Frontal cortex (tissue), 4 donors: Measurements from ENCODE around the gene ETV6. TPM values are rescaled to one million over a fixed set of nuclear protein-coding genes. Genes with fewer than 3 reads are reported as not detected.

Experiments used
- DNase-seq, 2 donors: peaks; one replicate each; pipeline ENCODE4 v3.0.0; 2012; ENCODE audit warnings: low spot score in 2 of 2
- FAIRE-seq: peaks from 2 replicates; lab custom pipeline; 2012; peaks lifted over from hg19 to GRCh38; lab: Jason Lieb, UNC
- total RNA-seq: library from RNA; depleted of rRNA; stranded (reverse); fragments of >200 nt; gene quantifications from one replicate; pipeline ENCODE4 v1.2.3, GENCODE V29; 2014
- donor health status: control.
- donor health status: control.
- donor health status: control.

The ETV6 gene
- total RNA-seq, 1 donor from 2014 or later = 2.9 TPM

DNA sequence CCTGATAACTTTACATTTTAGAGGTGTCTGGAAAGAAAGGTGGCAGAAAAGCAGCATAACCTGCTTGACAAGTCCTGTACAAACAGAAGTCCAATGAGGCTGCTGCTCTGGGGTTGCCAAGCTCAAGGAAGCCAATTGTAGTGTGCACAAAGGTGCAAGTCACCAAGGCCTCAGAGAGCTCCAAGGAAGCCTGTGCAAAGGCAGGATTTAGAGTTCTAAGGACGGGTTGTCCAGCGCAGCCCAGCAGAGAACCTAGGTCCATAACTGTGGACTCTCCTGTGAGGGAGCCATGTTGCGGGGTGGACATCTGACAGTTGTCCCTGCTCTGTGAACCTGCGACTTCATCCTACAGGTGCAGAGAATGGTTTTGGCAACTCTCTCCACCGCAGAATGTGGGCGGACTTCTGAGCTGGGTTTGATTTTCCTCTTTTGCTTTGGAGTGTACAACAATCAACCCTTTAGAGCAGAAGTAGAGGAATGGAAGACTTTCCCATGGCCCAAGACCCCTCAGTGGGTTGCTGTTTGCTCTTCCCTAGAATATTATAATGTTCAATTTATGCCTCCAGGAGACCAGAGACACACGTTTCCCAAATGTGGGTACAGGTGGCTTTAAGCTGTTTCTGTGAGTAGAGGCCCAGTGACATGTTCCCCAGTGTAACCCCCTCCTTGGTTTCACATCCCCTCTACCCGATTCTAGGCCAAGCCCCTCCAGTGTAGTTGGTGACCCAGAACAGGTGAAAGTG lies 81.0 kb downstream of the ETV6 start:
- DNase-seq (no peak), FAIRE-seq (no peak)

DNA sequence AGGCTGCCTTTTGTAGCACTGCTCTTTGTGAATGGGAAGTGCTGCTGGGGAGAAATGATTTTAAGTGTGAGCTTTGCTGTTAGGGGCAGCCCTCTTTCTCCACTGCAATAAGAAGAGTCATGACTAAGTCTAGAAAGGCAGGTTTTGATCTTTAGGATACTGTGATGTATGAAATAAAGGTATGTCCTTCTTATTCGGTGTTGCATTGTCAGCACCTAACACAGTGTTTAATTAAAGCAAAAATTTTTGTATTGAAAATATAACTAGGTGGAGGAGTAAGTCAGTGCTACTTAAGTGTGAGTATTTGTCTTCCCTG lies 81.5 kb downstream of the ETV6 start:
- DNase-seq = no peak
- no peak for FAIRE-seq

DNA sequence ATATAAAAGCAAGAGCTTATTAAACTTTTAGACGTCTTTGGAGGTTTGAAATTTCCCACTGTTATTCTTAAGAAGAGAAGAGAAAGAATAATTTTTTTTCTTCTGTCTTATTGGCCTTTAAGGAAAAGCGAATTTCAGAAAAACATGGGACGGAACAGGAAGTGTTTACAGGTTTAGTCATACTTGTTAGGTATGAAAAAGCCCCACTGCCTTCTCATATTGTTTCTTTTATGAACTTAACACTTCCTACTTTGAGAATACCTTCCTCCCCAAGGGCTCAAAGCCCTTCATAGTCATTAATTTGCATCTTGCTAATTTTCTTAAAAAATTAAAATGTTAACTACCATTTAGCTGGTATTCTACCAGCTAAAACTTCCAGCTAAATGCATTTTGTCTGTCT lies 82.0 kb downstream of the ETV6 start:
- DNase-seq (no peak), FAIRE-seq (no peak)

DNA sequence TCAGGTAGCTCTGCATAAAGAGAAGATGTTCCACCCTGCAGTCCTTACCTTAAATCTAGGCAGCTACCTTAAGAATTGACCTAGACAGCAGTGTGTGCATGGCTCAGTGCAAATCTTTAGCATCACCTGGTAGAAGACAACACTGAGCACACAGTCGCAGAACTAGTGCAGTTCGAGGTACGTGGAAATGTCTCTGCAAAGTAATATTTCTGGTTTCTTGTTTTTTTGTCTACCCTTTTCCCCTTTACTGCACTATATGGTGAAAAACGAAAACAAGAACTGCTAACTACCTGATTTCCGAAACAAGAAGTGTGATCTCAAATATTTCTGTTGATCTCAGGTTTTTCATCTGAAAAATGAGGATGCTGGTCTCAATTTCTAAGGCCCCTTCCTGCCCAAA lies 82.5 kb downstream of the ETV6 start:
- DNase-seq (no peak), FAIRE-seq (no peak)

DNA sequence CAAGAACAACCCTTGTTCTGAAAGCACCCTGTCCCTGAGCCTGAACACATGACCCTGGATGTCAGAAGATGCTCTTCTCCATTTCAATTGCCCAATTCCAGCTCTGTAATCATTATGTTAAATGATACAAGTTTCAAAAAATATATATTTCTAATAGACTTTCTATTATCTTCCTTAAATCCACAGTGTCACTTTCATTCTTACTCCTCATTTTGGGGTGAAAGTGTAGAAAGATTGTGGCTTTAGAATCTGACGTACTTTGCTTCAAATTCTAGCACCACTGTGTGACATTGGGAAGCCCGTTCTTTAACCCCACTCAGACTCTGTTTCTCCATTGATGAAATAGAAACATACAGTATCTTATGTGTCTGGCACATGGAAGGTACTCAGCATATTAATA lies 83.2 kb downstream of the ETV6 start:
- FAIRE-seq (no peak), DNase-seq (no peak)

DNA sequence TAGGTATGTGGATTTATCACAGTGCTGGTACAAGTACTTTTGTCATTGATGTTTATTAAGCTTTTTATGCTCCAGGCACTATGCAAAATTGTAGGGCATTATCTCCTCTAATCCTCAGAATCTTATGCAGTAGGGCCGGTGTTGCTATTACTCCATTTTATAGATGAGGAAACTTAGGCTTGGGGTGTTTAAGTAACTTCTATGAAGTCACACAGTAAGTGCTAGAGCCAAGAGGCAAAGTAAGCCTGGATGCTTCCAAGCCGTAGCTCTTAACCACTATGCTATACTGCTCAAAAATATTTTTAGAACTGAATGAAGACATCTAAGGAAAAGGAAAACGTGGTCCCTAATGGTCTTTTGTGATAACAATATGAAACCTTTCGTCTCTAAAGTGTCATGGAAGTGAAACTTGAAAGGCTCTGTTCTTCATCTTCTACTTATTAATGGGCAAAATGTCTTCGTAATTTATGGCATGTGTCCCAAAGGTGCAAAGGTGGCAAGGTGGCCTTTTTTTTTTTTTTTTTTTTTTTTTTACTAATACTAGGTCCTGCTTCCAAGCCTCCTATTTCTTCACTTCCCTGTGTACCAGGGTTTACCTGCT lies 85.2 kb downstream of the ETV6 start:
- DNase-seq (no peak), FAIRE-seq (no peak)

DNA sequence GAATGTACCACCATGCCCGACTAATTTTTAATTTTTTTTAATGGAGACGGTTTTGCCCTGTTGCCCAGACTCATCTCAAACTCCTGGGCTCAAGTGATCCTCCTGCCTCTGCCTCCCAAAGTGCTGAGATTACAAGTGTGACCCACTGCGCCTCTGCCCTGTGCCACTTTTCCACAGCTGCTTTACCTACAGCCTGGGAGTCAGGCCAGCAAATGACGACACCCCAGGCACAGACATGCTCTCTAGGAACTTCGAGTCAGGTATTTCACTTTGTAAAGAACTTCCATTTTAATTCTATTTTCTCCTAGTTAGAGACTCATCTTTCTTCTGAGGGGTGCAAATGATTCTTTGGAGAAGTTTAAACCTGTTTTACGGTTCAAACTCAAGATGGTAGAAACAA lies 89.0 kb downstream of the ETV6 start:
- DNase-seq (no peak), FAIRE-seq (no peak)

DNA sequence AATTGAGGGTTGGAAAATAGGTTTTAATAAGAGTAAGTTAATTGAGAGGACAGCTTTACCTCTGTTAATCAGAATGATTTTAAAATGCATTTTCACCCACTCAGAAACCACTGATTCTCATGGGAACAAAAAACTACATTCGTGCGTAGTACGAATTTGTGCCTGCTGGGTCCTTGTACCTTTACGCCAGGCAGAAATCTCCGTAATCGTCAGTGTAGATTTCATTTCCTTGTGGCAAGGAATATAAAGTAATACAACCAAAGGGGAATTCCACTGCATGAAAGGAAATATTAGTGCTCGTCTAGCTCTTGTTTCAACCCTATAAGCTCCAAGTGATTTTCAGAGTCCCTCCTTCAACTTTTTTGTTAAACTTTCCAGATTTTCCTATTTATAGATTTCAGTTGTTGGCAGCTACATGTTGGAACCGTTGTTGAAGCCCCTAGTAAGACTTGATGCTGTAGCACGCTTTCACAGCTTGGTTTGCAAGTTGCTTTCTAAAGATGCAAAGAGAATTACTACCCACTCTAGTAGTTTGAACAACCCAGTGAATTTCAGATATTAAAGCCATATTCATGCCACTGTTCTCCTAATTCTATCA lies 90.6 kb downstream of the ETV6 start:
- FAIRE-seq (no peak), DNase-seq (no peak)

DNA sequence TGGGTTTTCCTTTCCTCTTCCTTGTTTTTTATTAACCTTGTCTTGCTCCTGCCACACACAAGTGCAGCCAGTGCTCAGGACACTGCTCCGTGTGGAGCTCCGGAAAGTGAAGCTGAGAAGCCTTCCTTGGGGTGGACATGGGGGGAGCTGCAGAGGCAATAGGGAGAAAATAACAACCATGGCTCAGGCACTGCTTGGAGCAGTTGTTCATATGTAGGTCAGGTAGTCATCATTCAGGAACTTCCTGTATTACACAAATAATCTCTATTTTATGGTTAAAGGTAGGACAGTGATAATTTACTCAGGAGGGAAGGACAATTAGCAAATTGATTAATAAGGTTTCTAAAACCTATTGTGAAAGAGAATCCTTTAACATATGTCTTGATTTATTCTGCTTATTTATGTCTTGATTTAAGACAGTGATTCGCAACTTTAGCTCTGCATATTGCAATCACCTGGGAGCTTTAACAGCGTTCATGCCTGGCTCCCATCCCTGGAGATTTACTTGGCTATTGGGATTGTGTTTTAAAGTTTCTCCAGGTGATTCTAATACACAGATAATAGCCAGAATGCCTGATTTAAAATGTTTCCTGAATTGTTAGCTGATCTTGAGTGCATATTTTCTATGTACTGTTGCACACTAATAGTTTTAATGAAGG lies 92.1 kb downstream of the ETV6 start:
- DNase-seq = no peak
- no peak for FAIRE-seq

DNA sequence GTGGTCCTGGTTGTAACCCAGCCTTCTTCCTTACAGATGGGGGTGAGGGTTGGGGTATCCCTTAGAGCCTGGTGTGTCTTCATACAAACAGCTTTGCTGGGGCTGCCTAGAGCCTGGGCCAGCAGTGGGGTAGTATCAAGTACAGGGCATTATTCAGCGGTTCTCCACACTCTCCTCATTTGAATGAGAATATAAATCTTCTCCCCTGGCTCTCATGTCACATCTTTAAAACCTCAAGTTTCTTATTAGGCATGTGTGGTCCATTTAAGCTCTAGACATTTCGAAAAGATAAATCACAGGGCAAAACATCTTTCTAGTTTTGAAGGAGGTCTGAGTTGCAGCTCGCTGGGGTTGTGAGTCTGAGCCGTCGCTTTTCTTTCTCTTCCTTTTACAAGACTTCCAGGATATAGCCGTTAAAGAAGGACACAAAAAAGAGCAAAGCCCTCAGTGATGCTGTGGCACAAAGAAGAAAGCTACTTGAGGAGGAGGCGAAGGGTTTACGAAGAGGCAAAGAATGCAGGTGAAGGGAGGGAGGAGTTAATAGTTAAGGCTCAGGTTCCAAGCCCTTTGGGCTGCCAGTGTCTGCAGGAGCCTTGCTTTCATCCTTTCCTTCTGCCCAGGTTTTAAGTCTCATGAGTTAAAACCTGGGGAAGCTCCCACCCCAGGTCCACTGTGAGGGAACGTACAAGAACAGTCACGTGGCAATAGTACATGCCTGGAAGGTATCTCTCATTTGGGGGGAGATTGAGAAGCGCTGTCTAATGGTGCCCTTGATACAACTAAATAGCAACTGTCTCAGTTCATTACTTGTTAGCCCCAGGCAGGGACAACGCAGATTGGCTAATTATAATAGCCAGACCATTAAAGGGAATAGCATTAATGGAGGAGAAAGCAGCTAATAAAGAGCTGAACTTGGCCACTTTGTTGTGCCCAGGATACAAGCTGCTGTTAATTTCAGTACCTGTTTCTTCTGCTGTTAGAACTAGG lies 94.2 kb downstream of the ETV6 start:
- FAIRE-seq (no peak), DNase-seq (no peak)

DNA sequence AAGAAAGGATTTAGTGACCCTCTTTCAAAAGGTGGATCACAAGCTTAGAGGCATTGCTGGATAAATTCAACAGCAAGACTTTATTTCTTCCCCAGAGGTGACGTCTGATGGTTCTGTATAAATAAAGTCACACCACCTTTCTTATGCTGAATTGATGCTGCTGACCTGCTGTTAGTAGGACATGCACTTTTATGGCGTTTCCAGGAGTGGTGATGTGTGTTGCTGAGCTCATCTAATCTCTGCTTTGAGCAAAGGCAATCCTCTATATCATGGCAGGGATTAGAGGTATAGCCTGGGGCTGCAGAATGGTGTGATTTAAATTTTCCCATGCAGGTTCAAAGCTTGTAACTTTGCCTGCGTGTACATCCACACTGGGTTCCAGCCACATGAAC lies 94.9 kb downstream of the ETV6 start:
- no peak for FAIRE-seq

DNA sequence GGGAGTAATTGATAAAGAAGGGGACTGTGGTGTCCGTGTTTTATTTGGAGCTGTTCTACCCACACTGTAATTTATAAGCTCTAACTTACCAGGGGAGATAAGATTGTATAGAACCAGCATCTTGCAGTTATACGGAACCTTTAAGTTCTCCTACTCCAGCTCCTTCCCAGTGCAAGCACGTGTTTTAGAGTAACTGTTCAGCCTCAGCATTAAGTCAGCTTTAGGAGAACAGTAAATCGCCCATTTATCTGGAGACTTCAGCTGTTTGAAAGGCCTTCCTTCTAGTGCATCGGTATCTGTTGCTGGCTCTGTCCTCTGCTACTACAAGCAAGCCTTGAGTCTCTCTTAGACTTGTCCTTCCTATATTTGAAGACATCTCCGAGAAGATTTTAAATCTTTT lies 95.6 kb downstream of the ETV6 start:
- FAIRE-seq (no peak), DNase-seq (no peak)

More for the DNA sequence above, 94.9 kb downstream of the ETV6 start:
- no peak for DNase-seq

DNA sequence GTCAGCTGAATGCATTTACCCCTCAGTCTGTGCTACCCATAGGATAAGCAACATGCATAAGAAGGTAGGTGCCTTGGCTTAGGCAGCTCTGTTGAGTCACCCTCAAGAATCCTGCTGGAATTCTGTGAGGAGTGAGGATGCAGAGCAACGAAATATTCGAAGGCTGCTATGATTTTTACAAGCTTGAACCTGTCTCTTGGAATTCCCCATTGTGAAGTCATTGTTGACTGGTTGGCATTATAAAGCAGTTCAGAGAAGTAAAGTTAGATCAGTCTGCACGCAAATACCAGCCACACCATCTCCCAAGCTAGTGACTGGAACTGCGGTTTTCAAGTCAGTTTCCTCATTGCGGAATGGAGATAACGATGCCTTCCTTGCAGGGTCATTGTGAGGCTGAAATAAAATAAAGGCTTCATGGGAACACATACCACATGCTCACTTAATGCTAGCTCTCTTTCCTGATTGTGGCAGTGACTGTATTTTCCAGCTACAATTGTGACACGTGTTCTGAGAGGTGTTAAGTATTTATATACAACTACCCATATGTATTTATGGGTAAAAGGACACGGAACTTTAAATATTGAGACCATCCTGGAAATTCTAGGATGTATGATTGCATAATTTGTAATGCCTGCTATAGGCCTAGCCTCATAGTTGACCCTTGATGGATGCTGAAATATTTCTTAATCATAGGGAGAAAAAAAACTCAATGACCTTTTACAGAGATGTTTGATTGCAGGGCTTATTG lies 96.7 kb downstream of the ETV6 start:
- no peak for DNase-seq
- FAIRE-seq = no peak

DNA sequence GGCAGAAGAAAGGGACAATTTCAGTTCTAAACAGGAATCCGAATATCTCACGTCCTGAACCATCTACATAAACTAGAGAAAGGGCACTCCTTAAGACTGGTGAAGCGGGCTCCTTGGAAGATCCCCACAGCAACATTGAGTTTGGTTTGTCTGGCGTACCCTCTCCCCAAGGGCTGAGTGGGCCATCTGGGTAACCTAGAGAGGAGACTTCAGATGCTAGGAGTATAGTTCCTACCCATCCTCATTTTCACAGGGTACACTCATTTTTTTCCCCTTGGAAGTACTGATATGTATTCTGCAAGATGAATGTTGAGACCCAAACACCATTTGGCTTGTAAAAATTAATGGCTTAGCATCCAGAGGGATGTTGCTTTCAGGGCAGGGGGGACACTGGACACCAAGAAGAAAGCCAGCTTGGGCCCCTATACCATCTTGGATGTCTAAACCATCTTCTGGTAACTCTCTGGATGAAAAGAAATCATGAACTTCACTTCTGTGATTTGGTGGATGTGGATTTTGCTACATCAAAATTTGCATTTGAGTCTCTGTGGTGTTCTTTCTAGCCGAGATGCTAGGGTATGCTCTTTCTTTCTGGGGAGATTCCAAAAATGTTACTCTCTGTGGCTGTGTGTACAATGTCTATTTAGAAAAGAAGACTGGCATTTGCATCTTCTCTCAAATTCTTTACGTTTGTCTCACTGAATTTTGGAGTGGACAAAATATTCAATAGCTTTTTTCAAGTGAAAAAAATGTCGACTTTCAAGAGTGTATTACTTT lies 97.7 kb downstream of the ETV6 start:
- FAIRE-seq (no peak), DNase-seq (no peak)

DNA sequence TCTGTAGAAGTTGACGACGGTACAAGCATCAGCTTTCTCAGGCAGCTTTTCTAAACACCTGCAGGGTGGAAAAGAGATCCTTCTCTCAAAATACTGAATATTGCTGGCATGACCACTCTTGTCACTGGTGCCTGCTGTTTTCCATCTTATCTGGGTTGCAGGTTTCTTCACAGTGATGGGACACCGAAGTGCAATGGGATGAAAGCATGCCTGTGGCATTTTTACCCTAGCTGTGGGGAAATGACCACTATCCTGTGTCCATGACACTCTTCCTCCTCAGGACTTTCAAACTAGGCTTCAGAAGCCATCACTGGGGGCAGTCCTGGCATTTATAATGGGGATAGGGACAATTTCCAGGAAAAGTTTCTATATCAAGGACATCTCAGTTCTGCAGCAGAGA lies 98.5 kb downstream of the ETV6 start:
- FAIRE-seq (no peak), DNase-seq (no peak)

DNA sequence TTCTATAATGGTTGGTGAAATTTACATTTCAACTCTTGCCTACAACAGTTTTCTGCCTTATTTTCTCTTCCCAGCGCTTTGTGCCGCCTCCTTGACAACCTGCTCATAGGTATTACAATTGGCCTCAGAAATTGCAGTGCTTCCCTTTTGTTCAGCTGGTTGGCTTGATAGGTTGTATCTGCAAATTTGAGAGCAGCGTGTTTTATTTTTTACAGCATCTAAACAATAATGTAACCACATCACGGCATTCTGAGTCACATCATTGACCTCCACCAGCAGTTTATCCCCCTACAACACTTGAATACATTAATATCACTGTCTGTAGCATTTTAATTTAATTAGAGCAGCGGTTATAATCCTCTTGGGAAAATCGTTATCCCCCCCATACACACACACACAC lies 99.4 kb downstream of the ETV6 start:
- no peak for FAIRE-seq
- DNase-seq = no peak

DNA sequence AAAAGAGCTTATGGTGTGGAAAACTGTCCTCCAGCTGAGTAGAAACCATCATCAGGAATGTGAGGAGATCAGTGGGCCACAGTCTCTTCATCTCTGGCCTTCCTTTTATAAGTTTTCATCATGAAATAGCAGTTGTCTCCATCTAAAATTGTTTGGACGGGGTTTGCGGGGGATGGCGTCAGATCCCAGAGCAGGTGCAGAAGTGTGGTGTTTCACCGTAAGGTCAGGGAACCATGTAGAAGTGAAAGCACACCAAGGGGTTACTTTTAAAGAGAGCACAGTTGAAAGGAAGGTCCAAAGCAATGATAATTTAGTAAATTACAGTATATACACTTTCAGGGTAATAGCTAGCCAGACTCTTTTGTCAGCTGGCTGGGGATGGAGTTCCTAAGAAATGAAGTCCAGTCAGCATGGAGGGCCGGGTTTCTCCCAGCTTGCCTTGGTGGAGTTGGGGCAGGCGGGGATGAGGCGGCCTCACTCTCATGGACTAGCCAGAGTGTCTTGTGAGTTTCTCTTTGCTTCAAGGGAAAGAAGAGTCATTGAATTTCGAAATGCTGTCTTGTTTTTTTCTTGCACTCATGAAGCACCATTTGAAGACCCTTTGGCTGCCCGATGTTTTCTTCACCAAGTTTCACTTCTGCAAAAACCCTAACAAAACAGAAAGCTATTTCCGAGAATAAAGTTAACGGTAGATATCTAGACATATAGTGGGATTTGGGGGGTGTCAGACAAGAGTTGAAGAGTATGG lies 100.6 kb downstream of the ETV6 start:
- FAIRE-seq (no peak), DNase-seq (no peak)
